GM21576 (cell line): ENCODE measurements around the gene UPF2.

Experiments
- ATAC-seq: cut with Tn5 transposase; IDR thresholded peaks from one replicate; pipeline ENCODE4 v1.9.1; 2021; ENCODE audit warnings: mild to moderate bottlenecking, moderate library complexity; ENCODE audit not compliant: unreplicated experiment

UPF2 gene

GRCh38 chr10:11962176-11962575 is 80.4 kb downstream of the UPF2 start:
- ATAC-seq, result no peak

GRCh38 chr10:11961771-11962170 is 80.8 kb downstream of the UPF2 start:
- ATAC-seq, result no peak

- ATAC-seq, result no peak
Measured at GRCh38 chr10:11959966-11960365, 82.6 kb downstream of the UPF2 start.

GRCh38 chr10:11958956-11959355 is 83.7 kb downstream of the UPF2 start:
- ATAC-seq, result no peak

GRCh38 chr10:11951695-11952094 is 90.9 kb downstream of the UPF2 start:
- no peak for ATAC-seq

- ATAC-seq, result no peak
Measured at GRCh38 chr10:11950325-11951018, 92.1 kb downstream of the UPF2 start.

GRCh38 chr10:11949152-11949551 is 93.5 kb downstream of the UPF2 start:
- no peak for ATAC-seq

- no peak for ATAC-seq
Measured at GRCh38 chr10:11946652-11947051, 96.0 kb downstream of the UPF2 start.

- ATAC-seq, result no peak
Measured at GRCh38 chr10:11936389-11937152, 106.0 kb downstream of the UPF2 start.

GRCh38 chr10:11934262-11934661 is 108.3 kb downstream of the UPF2 start:
- ATAC-seq, result no peak

- ATAC-seq, result no peak
Measured at GRCh38 chr10:11933577-11934223, 108.9 kb downstream of the UPF2 start.

- ATAC-seq, result no peak
Measured at GRCh38 chr10:11931038-11931437, 111.6 kb downstream of the UPF2 start.

- ATAC-seq, result no peak
Measured at GRCh38 chr10:11930312-11930978, 112.2 kb downstream of the UPF2 start.

- ATAC-seq, result no peak
Measured at GRCh38 chr10:11927746-11928145, 114.9 kb downstream of the UPF2 start.

- ATAC-seq, result no peak
Measured at GRCh38 chr10:11921800-11922392, 120.7 kb downstream of the UPF2 start.

- ATAC-seq, result no peak
Measured at GRCh38 chr10:11919271-11919670, 123.3 kb downstream of the UPF2 start.

- no peak for ATAC-seq
Measured at GRCh38 chr10:11918384-11918783, 124.2 kb downstream of the UPF2 start.

- ATAC-seq, result no peak
Measured at GRCh38 chr10:11913079-11913641, 129.4 kb downstream of the UPF2 start.

- ATAC-seq, result no peak
Measured at GRCh38 chr10:11910102-11910501, 132.5 kb downstream of the UPF2 start.

GRCh38 chr10:11909618-11910017 is 133.0 kb downstream of the UPF2 start:
- no peak for ATAC-seq

GRCh38 chr10:11908991-11909390 is 133.6 kb downstream of the UPF2 start:
- ATAC-seq, result no peak
